ENCODE results near the gene SAE1. TPM values are rescaled to one million over a fixed set of nuclear protein-coding genes. Genes with fewer than 3 reads are reported as not detected.

Gene SAE1
- total RNA-seq, 1 experiment from 2014 or later, result 140 TPM

- Histone ChIP-seq H3K36me3 (ENCODE audit: control insufficient read depth, insufficient read depth, low read length) (peaks cover 9% of the 10 kb centered on the region), H3K27me3 (ENCODE audit: control insufficient read depth, insufficient read depth, low read length) (no peaks in the 10 kb centered on the region), H3K9me3 (ENCODE audit: control insufficient read depth, insufficient read depth, low read depth, low read length) (no peaks in the 10 kb centered on the region), H3K4me1 (ENCODE audit: control insufficient read depth, insufficient read depth, low read length) (no peaks in the 10 kb centered on the region; the same call in 1 of the 2 replicates), H3K4me3 (ENCODE audit: low read depth in 2 of 2, low read length in 2 of 2) (no peak overlapping the region), H3K27ac (ENCODE audit: low read length) (no peak overlapping the region)
- in situ Hi-C loops (cut with HindIII; ENCODE audit: low pct_unique_long_range_greater_than_20kb, low sequenced_read_pairs) (no loop called here), intact Hi-C loops (cut with micrococcal nuclease; ENCODE audit: unreplicated experiment) (no loop called here)
- CTCF ChIA-PET, result no interaction called here
- POLR2A ChIA-PET, result no interaction called here
- no TSS peak for BruUV-seq (replicated peaks)
- no peak for TF ChIP-seq TCF7L2 (IDR thresholded peaks at IDR 0.05; ENCODE audit: low read depth, low read length)
- DNase-seq (ENCODE audit: low read depth, low spot score), result no peak
- ATAC-seq, result no peak
These were observed 45.5 kb downstream of the SAE1 start for GRCh38 chr19:47176071-47176626.

GRCh38 chr19:47176627-47177090 is 46.0 kb downstream of the SAE1 start:
- CTCF ChIA-PET, result no interaction called here
- H3K4me1 ChIP-seq (ENCODE audit: control insufficient read depth, insufficient read depth, low read length), result no peaks in the 10 kb centered on the region; the same call in 1 of the 2 replicates
- no peak overlapping the region for H3K4me3 ChIP-seq (ENCODE audit: low read depth in 2 of 2, low read length in 2 of 2)
- no peak overlapping the region for H3K27ac ChIP-seq (ENCODE audit: low read length)
- POLR2A ChIA-PET, result no interaction called here
- no peaks in the 10 kb centered on the region for H3K9me3 ChIP-seq (ENCODE audit: control insufficient read depth, insufficient read depth, low read depth, low read length)
- in situ Hi-C loops (cut with HindIII; ENCODE audit: low pct_unique_long_range_greater_than_20kb, low sequenced_read_pairs), result no loop called here
- no peaks in the 10 kb centered on the region for H3K27me3 ChIP-seq (ENCODE audit: control insufficient read depth, insufficient read depth, low read length)
- no peak for TF ChIP-seq SIN3A (IDR thresholded peaks at IDR 0.05; ENCODE audit: borderline replicate concordance, insufficient read depth, low read depth, low read length)
- TF ChIP-seq CTCF (IDR thresholded peaks at IDR 0.05), result no peak
- BruUV-seq (replicated peaks), result no TSS peak
- peaks cover 9% of the 10 kb centered on the region for H3K36me3 ChIP-seq (ENCODE audit: control insufficient read depth, insufficient read depth, low read length)
- DNase-seq (ENCODE audit: low read depth, low spot score) (no peak), ATAC-seq (no peak)
- intact Hi-C loops (cut with micrococcal nuclease; ENCODE audit: unreplicated experiment), result no loop called here

GRCh38 chr19:47179653-47180310 is 49.1 kb downstream of the SAE1 start:
- Histone ChIP-seq H3K4me1 (ENCODE audit: control insufficient read depth, insufficient read depth, low read length) (no peaks in the 10 kb centered on the region; the same call in 1 of the 2 replicates), H3K27ac (ENCODE audit: low read length) (no peak overlapping the region), H3K9me3 (ENCODE audit: control insufficient read depth, insufficient read depth, low read depth, low read length) (no peaks in the 10 kb centered on the region), H3K36me3 (ENCODE audit: control insufficient read depth, insufficient read depth, low read length) (peaks cover 9% of the 10 kb centered on the region), H3K4me3 (ENCODE audit: low read depth in 2 of 2, low read length in 2 of 2) (no peak overlapping the region), H3K27me3 (ENCODE audit: control insufficient read depth, insufficient read depth, low read length) (no peaks in the 10 kb centered on the region)
- ATAC-seq (no peak), DNase-seq (ENCODE audit: low read depth, low spot score) (no peak)
- BruUV-seq (replicated peaks), result no TSS peak
- no peak for TF ChIP-seq POLR2AphosphoS5 (IDR thresholded peaks at IDR 0.05; ENCODE audit: low read depth, low read length)
- no peak for TF ChIP-seq CTCF (IDR thresholded peaks at IDR 0.05)
- no peak for TF ChIP-seq TCF7L2 (IDR thresholded peaks at IDR 0.05; ENCODE audit: low read depth, low read length)
- TF ChIP-seq SIN3A (IDR thresholded peaks at IDR 0.05; ENCODE audit: borderline replicate concordance, insufficient read depth, low read depth, low read length), result no peak
- no peak for TF ChIP-seq REST (IDR thresholded peaks at IDR 0.05; ENCODE audit: insufficient read depth in 1 of 2, low read depth in 2 of 2, low read length in 1 of 2)
- in situ Hi-C loops (cut with HindIII; ENCODE audit: low pct_unique_long_range_greater_than_20kb, low sequenced_read_pairs) (no loop called here), intact Hi-C loops (cut with micrococcal nuclease; ENCODE audit: unreplicated experiment) (no loop called here)
- CTCF ChIA-PET, result no interaction called here
- POLR2A ChIA-PET, result no interaction called here

Data from Panc1 (cell line).